ENCODE results near the gene KCNK13.

KCNK13 gene

DNA sequence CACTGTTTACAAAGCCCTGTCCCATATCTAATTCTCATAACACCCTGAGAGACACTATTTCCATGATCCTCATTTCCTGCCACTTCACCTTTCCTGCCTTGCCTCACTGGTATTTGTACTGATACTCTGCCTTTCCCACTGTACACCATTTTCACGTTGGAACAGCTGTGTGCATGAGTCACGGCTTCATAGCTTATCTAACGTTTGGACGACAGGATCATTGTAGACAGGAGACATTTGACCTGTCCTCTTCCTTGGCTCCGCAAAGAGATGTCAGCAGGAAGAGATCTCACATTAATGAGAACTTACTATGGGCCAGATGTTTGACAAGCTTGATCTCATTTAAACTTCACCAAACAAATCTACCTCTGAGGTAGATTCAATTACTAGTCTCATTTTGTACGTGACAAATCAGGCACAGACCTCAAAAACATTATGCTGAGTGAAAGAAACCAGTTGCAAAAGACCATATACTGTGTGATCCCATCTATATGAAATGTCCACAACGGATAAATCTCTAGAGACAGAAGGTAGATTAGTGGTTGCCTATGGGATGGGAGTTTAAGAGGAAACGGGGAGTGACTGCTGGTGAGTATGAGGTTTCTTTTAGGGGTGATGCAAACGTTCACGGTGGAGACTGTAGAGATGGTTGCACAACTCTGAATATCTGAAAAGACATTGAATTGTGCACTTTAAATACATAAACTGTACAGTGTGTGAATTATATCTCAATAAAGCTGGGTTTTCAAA, 71.2 kb downstream of the KCNK13 start:
- DNase-seq (ENCODE audit: low read depth in 2 of 2), result no peak

DNA sequence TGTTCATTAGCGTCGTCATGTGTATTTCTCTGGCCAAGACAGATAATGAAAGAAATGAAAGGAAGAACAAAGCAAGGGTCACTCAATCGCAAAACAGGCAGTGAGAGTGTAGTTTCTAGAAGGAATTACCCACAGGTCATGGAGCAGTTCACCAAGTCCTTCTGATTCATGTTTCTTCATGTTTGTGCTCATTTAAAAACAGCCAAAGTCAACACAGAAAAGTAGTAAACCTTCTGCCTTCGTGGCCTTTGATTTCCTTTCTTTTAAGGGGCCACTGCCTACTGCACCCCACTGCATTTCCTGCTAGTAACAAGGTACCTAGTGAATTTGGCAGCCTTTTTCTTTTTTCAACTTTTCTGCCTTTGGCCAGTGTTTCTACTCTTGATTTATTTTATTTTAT, 75.1 kb downstream of the KCNK13 start:
- no peak for DNase-seq (ENCODE audit: low read depth in 2 of 2)

DNA sequence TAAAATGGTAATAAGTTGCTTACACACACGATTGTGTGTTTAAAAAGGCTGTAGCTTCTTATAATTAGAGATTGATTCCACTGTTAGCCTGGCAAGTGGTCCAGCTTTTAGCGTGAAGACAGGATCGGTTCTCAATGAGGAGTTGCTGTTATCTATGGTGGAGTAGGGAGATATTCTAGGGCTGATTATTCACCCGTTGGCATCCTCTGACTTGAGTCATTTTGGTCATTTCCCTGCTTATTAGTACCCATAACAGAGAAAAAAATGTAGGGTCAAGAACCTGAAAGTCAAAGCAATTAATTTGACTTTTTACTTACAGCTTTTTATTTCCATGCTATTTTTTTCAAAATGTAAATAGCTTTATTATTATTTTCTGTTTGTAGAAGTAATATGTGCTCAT, 76.0 kb downstream of the KCNK13 start:
- DNase-seq (ENCODE audit: low read depth in 2 of 2), result no peak

- DNase-seq (ENCODE audit: low read depth in 2 of 2), result no peak
Observed at GRCh38 chr14:90139199-90139598, 77.4 kb downstream of the KCNK13 start.

DNA sequence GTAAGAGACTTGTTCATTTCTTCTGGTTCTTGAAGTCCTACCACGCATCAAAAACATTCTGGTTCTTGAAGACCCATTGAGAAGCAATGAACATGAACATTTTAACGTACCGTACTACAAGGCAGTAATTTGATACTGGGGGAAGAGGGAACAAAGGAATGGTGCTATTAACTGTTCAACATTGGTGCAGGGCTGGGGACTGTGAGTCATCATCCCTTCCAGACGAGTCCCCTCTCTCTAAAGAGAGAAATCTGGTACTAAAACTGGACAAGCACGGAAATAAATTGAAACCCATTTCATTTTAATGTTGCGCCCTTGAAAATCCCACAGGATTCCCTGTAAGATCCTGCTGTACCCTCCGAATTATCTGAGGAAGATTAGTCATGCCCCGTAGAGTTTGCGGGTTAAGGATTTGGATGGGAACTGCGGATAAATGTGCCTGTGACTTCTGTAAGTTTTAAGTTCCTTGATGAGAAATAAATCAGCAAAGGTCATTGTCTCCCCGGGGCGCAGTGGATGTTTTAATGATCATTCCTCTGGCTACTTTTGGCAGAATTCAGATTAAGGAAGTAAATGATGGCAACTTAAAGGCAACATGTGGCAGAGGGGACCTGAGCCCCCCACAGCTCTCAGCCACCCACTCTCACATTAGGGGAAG, 78.6 kb downstream of the KCNK13 start:
- no peak for DNase-seq (ENCODE audit: low read depth in 2 of 2)

DNA sequence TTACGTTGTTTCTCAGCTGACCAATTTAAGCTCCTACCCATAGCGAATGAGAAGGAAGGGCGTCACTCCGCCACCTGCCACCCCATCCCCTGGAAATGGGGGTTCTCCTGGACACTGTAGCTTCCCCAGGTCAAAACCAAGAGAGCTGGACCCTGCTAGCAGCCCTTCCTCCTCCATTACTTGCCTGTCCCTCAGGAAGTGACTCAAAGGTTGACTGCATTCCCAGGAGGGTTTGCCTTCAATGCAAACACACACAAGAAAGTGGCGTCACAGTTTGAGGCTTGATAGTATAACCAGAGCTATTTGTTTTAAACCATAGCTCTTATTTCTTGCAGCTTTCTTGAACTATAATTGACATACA, 79.1 kb downstream of the KCNK13 start:
- DNase-seq (ENCODE audit: low read depth in 2 of 2), result no peak

GRCh38 chr14:90153429-90153828, 91.6 kb downstream of the KCNK13 start:
- DNase-seq (ENCODE audit: low read depth in 2 of 2), result no peak

GRCh38 chr14:90154110-90154509, 92.3 kb downstream of the KCNK13 start:
- DNase-seq (ENCODE audit: low read depth in 2 of 2), result no peak

- DNase-seq (ENCODE audit: low read depth in 2 of 2), result no peak
Observed at GRCh38 chr14:90159146-90159545, 97.4 kb downstream of the KCNK13 start.

DNA sequence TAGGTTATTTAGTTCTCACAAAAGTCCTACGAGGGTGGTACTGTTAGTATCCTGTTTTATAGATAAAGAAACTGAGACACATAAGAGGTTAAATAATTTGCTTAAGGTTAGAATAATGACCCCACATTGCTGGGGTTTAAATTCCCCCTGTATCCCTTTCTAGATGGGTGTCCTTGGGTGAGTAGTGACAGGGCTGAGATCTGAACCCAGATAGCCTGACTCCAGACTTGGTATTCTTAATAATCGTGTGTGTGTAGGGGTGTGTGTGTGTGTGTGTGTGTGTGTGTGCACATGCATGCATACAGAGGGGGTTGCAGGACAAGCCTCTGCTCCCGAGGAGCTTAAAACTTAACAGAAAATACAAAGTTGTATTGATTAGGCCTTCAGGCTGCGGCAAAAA, 97.9 kb downstream of the KCNK13 start:
- no peak for DNase-seq (ENCODE audit: low read depth in 2 of 2)

GRCh38 chr14:90161129-90161528, 99.3 kb downstream of the KCNK13 start:
- DNase-seq (ENCODE audit: low read depth in 2 of 2), result no peak

DNA sequence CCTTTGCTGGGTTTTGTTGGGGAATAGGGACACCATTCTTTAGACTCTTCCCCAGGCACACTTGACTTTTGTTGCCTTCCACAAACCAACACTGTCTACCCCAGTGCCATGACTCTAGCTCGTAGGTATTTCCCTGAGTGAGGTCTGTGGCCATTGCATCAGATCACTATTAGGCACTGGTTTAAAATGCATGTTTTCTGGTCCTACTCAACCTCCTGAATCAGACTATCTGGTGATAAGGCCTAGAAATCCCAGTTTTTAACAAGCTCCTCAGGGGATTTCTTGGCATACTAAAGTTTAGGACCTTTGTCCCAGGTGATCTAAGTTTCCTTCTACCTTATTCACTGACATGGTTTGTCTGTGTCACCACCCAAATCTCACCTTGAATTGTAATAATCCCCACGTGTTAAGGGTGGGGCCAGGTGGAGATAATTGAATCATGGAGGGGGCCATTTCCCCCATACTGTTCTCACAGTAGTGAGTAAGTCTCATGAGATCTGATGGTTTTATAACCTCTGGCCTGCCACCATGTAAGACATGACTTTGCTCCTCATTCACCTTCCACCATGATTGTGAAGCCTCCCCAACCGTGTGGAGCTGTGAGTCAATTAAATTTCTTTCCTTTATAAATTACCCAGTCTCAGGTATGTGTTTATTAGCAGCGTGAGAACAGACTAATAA, 106.8 kb downstream of the KCNK13 start:
- no peak for DNase-seq (ENCODE audit: low read depth in 2 of 2)

DNA sequence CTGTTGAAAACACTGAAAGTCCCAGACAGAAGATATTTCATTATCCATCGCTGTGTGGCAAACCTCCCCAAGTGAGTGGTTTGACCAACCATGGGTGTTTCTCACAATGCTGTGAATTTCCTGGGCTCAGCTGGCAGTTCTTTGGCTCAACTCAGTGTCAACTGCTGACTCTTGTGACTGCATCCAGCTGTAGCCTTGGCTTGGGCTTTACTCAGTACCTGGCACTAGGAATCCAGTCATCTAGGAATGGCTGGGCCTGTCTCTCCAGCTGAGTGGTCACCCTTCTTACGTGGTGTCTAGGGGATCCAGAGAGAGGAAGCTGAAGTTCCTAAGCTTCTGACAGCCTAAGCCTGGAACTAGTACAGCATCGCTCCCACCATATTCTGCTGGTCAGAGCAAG, 113.8 kb downstream of the KCNK13 start:
- DNase-seq (ENCODE audit: low read depth in 2 of 2), result no peak

DNA sequence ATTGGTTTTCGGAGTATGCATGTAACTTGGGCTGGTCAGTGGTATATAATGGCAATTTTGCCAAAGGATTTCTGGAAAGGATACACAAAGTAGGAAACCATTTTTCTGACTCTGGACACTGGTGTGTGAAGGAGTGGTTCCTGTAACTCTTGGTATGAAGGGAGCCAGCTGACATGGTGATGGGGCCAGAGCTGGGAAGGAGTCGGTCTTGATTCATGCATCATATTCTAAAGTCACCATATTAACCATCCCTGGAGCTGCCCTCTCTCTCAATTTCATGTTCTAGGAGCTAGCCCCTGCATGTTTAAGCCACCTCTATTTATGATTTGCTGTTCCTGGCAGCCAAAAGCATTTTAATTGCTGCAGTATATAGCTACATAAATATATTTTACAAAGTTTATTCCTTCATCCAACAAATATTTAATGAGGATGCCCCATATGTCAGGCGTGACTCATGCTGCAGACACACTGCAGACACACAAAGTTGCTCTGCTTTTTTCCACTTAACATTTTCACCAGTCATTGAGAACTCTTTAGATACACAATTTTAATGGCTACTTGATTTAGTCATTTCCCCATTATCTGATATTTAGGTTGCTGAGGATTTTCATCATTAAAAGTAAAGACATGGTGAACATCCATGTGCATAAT, 115.9 kb downstream of the KCNK13 start:
- DNase-seq (ENCODE audit: low read depth in 2 of 2), result no peak

DNA sequence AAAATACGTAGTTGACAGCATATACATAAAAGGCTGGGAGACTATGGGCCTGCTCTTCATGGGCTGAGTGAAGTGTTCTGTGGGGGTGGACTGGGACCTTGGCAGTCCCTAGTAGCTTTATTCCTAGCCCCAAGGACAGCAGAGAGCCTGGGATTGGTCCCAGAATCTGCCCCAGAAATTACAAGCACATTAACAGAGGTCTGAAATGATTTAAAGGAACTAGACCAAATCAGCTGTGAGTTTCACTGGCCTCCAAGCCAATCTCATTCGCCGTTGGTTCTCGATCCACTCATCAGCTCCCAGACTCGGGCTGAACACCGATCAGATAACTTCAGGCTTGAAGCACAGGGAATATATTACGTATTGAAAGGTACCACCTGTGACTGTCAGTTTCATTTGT, 117.6 kb downstream of the KCNK13 start:
- no peak for DNase-seq (ENCODE audit: low read depth in 2 of 2)

GRCh38 chr14:90179809-90180779, 118.3 kb downstream of the KCNK13 start:
- DNase-seq (ENCODE audit: low read depth in 2 of 2), result no peak

DNA sequence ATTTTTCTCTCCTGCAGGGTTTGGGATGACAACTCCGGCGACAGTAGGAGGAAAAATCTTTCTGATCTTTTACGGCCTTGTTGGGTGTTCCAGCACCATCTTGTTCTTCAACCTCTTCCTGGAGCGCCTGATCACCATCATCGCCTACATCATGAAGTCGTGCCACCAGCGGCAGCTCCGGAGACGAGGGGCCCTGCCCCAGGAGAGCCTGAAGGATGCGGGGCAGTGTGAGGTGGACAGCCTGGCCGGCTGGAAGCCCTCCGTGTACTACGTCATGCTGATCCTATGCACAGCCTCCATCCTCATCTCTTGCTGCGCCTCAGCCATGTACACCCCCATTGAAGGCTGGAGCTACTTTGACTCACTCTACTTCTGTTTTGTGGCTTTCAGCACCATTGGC, 122.3 kb downstream of the KCNK13 start:
- DNase-seq (ENCODE audit: low read depth in 2 of 2), result no peak

GRCh38 chr14:90184571-90185266, 122.9 kb downstream of the KCNK13 start:
- DNase-seq (ENCODE audit: low read depth in 2 of 2), result no peak

DNA sequence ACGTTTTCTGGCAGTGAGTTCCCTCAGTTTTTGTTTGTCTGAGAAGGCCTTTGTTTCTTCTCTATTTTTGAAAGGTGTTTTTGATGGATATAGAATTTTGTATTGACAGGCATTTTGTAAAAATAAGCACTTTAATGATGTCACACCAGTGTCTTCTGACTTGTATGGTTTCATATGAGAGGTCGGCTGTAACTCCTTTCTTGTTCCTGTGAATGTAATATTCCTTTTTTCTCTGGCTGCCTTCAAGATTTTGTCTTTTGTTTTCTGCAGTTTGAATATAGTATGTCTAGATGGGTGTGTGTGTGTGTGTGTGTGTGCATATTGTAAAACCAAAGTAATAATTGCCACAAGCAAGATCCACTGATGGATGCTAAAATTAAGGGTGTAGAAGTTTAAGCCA, 126.8 kb downstream of the KCNK13 start:
- DNase-seq (ENCODE audit: low read depth in 2 of 2), result no peak

DNA sequence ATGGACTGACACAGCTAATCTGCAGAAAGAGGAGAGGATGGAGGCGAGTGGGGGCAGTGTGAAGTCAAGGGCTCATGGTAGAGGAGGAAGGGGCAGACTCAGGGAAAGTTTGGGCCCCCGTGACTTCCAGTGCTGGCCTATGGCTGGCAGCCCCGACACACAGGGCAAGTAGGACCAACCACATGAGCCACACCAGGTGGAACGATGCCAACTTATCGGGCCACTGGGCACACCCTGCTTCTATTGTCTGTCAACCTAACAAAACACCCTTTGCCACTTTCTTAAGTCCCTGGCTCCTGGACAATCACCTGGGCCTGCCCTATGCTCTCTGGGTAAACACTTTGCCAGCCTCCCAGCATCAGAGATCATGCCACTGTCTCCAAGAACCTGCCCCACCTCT, 129.4 kb downstream of the KCNK13 start:
- DNase-seq (ENCODE audit: low read depth in 2 of 2), result no peak

GRCh38 chr14:90191585-90191984, 129.8 kb downstream of the KCNK13 start:
- no peak for DNase-seq (ENCODE audit: low read depth in 2 of 2)

Data from stimulated activated CD8-positive, alpha-beta memory T cell treated with anti-CD3 and anti-CD28 coated beads, Interleukin-7, amount 100 ng/mL, for 1 hour (primary cell).